B cell (primary cell): ENCODE measurements around the gene CYP26C1. TPM values are rescaled to one million over a fixed set of nuclear protein-coding genes. Genes with fewer than 3 reads are reported as not detected.

Experiments used
- ATAC-seq: fragments of 200-7000 bp; cut with Tn5 transposase; one replicate; pipeline ENCODE4 v1.10.0; 2021; ENCODE audit warnings: low read depth, mild to moderate bottlenecking, moderate number of reproducible peaks, moderate library complexity
- CTCF ChIA-PET: fragments of 350-600 bp; sonication (Branson Sonifier 250); formaldehyde crosslinking; loops from one replicate; lab custom pipeline; 2021; ENCODE audit warnings: antibody characterized with exemption, inconsistent platforms; lab: Charles Lee
- POLR2A ChIA-PET: fragments of 350-600 bp; sonication (Branson Sonifier 250); formaldehyde crosslinking; loops from one replicate; lab custom pipeline; 2021; ENCODE audit warnings: antibody characterized with exemption; lab: Charles Lee
- DNase-seq: peaks from one replicate; pipeline ENCODE4 v3.0.0; 2013
- H2AFZ ChIP-seq: 2 replicates; pipeline ENCODE4 v1.6.1; 2012; ENCODE audit warnings: mild to moderate bottlenecking, low read depth, low read length; ENCODE audit not compliant: insufficient read depth, poor library complexity, severe bottlenecking
- H3K27ac ChIP-seq, 2 donors: 1 replicate in 1 of 2; 2 replicates in 1 of 2; pipeline ENCODE4 v1.5.1; 2012 to 2013; ENCODE audit warnings: low read length in 2 of 2, mild to moderate bottlenecking in 2 of 2, moderate library complexity in 1 of 2
- H3K27me3 ChIP-seq, 4 experiments: fragments of 200-600 bp in 1 of 4; sonication (generic) in 1 of 4; replicated peaks in 1 of 4; 1 replicate in 2 of 4; 2 replicates in 2 of 4; pipeline versions ENCODE4 v1.6.1 to v1.7.0; 2013 to 2016; ENCODE audit warnings: low read length in 3 of 4, mild to moderate bottlenecking in 2 of 4, mixed read lengths in 1 of 4, moderate library complexity in 1 of 4; ENCODE audit not compliant: insufficient read depth in 4 of 4, control insufficient read depth in 3 of 4; ENCODE audit errors: control extremely low read depth in 1 of 4
- H3K36me3 ChIP-seq, 2 experiments: replicated peaks in 1 of 2; 1 replicate in 1 of 2; 2 replicates in 1 of 2; pipeline versions ENCODE4 v1.6.1 to v1.7.1; 2013; ENCODE audit warnings: low read length in 1 of 2; ENCODE audit not compliant: insufficient read depth in 2 of 2, control insufficient read depth in 1 of 2; ENCODE audit errors: control extremely low read depth in 1 of 2, extremely low read depth in 1 of 2
- H3K4me1 ChIP-seq, 2 donors: fragments of 200-600 bp in 1 of 2; sonication (generic) in 1 of 2; 1 replicate in 1 of 2; 2 replicates in 1 of 2; pipeline versions ENCODE4 v1.5.1 to v1.6.1; 2013 to 2017; ENCODE audit warnings: low read length in 2 of 2; ENCODE audit not compliant: control insufficient read depth in 2 of 2, insufficient read depth in 2 of 2
- H3K4me2 ChIP-seq: replicated peaks from 2 replicates; pipeline ENCODE3; 2012; ENCODE audit warnings: mild to moderate bottlenecking, low read depth, low read length; ENCODE audit not compliant: poor library complexity, severe bottlenecking
- H3K4me3 ChIP-seq, 5 experiments: fragments of 200-600 bp in 1 of 5; sonication (generic) in 1 of 5; 1 replicate in 3 of 5; 2 replicates in 2 of 5; pipeline versions ENCODE4 v1.5.1 to v1.7.0; 2011 to 2016; ENCODE audit warnings: low read length in 4 of 5, mild to moderate bottlenecking in 4 of 5, low read depth in 2 of 5, control low read depth in 1 of 5, moderate library complexity in 1 of 5; ENCODE audit not compliant: insufficient read depth in 1 of 5; ENCODE audit errors: control extremely low read depth in 1 of 5, extremely low read depth in 1 of 5
- H3K79me2 ChIP-seq: fragments of 200-600 bp; sonication (generic); one replicate; pipeline ENCODE4 v1.6.0; 2016; ENCODE audit warnings: low read length; ENCODE audit not compliant: control insufficient read depth, insufficient read depth
- H3K9ac ChIP-seq: fragments of 200-600 bp; sonication (generic); 2 replicates; pipeline ENCODE4 v1.6.1; 2017; ENCODE audit warnings: mild to moderate bottlenecking, low read length, moderate library complexity
- H3K9me3 ChIP-seq, 3 donors: one replicate each; pipeline versions ENCODE4 v1.6.1 to v1.7.1; 2013; ENCODE audit warnings: low read length in 2 of 3; ENCODE audit not compliant: control insufficient read depth in 2 of 3, insufficient read depth in 1 of 3; ENCODE audit errors: control extremely low read depth in 1 of 3
- H4K20me1 ChIP-seq: 2 replicates; pipeline ENCODE4 v1.6.0; 2012; ENCODE audit warnings: mild to moderate bottlenecking, low read length; ENCODE audit not compliant: insufficient read depth, control insufficient read depth, poor library complexity, severe bottlenecking
- H3K27ac Mint-ChIP-seq: one replicate; pipeline ENCODE4 v1.8.0; 2021; ENCODE audit warnings: mixed read lengths
- H3K27me3 Mint-ChIP-seq: one replicate; pipeline ENCODE4 v1.8.0; 2021; ENCODE audit warnings: mixed read lengths
- H3K4me1 Mint-ChIP-seq: one replicate; pipeline ENCODE4 v1.8.0; 2021; ENCODE audit warnings: mixed read lengths
- H3K4me3 Mint-ChIP-seq: one replicate; pipeline ENCODE4 v1.8.0; 2021; ENCODE audit warnings: mixed read lengths
- H3K9me3 Mint-ChIP-seq: one replicate; pipeline ENCODE4 v1.8.0; 2022; ENCODE audit warnings: mixed read lengths; ENCODE audit not compliant: insufficient read depth
- EZH2 ChIP-seq: IDR thresholded peaks from 2 replicates; pipeline ENCODE4 v1.6.1; 2012; ENCODE audit warnings: borderline replicate concordance, low read depth, mild to moderate bottlenecking, moderate library complexity, low read length; ENCODE audit not compliant: insufficient read depth, poor library complexity, severe bottlenecking
- WGBS: methylation state at CpG from one replicate; pipeline ENCODE4 v1.1.5; 2013; ENCODE audit warnings: missing lambda C conversion rate; ENCODE audit not compliant: insufficient coverage; 5-methylcytosine and 5-hydroxymethylcytosine counted together
- intact Hi-C: fragments of 100-400 bp; cut with micrococcal nuclease; formaldehyde crosslinking; loops from one replicate; pipeline ENCODE4 v1.10.0; 2022
- polyA plus RNA-seq: library from polyadenylated mRNA; depleted of rRNA; stranded (reverse); fragments of >200 nt; gene quantifications from 2 replicates; pipeline ENCODE4 v1.2.3, GENCODE V29; 2012
- total RNA-seq, 2 donors: library from RNA; stranded (reverse); fragments of 120-200 nt in 1 of 2; gene quantifications; 1 replicate in 1 of 2; 2 replicates in 1 of 2; pipeline versions ENCODE4 v1.2.3 to v1.2.4, GENCODE V29; 2013 to 2022
- TF ChIP-seq, protein P1 (sequence below): fragments of 200-600 bp; IDR thresholded peaks from one replicate; pipeline ENCODE4 v1.8.0; 2022; ENCODE audit warnings: antibody characterized with exemption, mild to moderate bottlenecking

Gene CYP26C1
- total and polyA plus RNA-seq, 2 donors (not counting 1 experiment from before 2014, with no cell fraction given), result 0.01 to 0.57 TPM

DNA sequence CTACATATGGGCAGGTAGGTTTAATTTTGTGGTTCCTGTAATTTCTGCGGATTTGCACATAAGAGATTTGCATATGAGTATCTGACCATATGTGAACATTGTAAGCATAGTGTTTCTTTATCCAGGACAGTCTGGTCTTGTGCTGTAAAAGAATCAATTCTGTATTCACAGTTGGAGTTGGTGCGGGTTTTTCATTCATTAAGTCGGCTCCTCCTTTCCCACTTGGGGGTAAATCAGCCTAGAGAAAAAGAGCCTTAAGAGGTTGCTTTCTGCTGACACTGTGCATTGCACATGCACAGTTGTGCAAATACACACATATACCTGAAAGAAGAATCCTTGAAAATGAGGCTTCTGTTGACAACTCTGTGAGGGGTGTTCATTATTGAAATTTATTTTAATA lies 6.1 kb upstream of the CYP26C1 start:
- Histone ChIP-seq H3K36me3 (peaks cover 3 to 11% of the 10 kb centered on the region in 2 experiments), H3K4me2 (no peak overlapping the region), H4K20me1 (no peaks in the 10 kb centered on the region), H3K79me2 (no peaks in the 10 kb centered on the region), H2AFZ (no peak overlapping the region), H3K4me1 (no peaks in the 10 kb centered on the region), H3K9me3 (no peaks in the 10 kb centered on the region), H3K9ac (no peak overlapping the region), H3K4me3 (no peak overlapping the region), H3K27ac (no peak overlapping the region), H3K27me3 (peaks cover 0 to 5% (median 0%) of the 10 kb centered on the region in 4 experiments)
- 100% methylated on average over 1 of the region's 3 CpGs for WGBS
- Mint-ChIP-seq H3K27me3 (peaks cover 6% of the 10 kb centered on the region), H3K27ac (no peak overlapping the region), H3K4me1 (no peaks in the 10 kb centered on the region), H3K4me3 (no peak overlapping the region), H3K9me3 (no peaks in the 10 kb centered on the region)
- POLR2A ChIA-PET, result no interaction called here
- TF ChIP-seq, protein P1, sequence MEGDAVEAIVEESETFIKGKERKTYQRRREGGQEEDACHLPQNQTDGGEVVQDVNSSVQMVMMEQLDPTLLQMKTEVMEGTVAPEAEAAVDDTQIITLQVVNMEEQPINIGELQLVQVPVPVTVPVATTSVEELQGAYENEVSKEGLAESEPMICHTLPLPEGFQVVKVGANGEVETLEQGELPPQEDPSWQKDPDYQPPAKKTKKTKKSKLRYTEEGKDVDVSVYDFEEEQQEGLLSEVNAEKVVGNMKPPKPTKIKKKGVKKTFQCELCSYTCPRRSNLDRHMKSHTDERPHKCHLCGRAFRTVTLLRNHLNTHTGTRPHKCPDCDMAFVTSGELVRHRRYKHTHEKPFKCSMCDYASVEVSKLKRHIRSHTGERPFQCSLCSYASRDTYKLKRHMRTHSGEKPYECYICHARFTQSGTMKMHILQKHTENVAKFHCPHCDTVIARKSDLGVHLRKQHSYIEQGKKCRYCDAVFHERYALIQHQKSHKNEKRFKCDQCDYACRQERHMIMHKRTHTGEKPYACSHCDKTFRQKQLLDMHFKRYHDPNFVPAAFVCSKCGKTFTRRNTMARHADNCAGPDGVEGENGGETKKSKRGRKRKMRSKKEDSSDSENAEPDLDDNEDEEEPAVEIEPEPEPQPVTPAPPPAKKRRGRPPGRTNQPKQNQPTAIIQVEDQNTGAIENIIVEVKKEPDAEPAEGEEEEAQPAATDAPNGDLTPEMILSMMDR, result no peak
- intact Hi-C loops, result no loop called here
- ATAC-seq (no peak), DNase-seq (no peak)
- CTCF ChIA-PET, result interaction anchor here (0.7 kb wide), 1 partner anchor 26 kb away, joined by 3 read pairs; no protein-coding TSS in a partner anchor

DNA sequence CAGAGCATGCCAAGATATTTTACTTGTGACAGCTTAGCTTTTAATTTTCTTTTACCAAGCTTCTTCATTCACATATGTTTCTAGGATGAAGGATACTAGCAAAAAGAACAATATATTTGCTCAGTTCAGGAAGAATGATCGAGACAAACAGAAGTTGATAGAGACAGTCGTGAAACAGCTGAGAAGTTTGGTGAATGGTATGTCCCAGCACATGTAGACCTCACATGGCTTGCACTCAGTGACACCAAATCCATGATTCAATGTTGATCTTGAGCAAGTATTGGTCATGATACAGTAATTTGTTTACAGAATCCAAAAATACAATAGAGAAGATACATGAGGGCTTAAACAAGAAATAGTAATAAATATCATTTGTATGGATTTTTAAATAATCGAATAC lies 2.5 kb upstream of the CYP26C1 start:
- Histone ChIP-seq H4K20me1 (peaks cover 4% of the 10 kb centered on the region), H3K79me2 (no peaks in the 10 kb centered on the region), H3K27ac (no peak overlapping the region), H3K4me2 (no peak overlapping the region), H3K9me3 (peaks cover 0 to 7% (median 0%) of the 10 kb centered on the region in 3 donors), H3K27me3 (peaks cover 0 to 15% (median 9%) of the 10 kb centered on the region in 4 experiments), H3K36me3 (peaks cover 3 to 11% of the 10 kb centered on the region in 2 experiments), H3K9ac (no peak overlapping the region), H3K4me3 (no peak overlapping the region), H2AFZ (no peak overlapping the region), H3K4me1 (peaks cover 23 to 26% of the 10 kb centered on the region in 2 donors)
- Mint-ChIP-seq H3K27me3 (peaks cover 18% of the 10 kb centered on the region), H3K27ac (no peak overlapping the region), H3K4me1 (peaks cover 18% of the 10 kb centered on the region), H3K9me3 (no peaks in the 10 kb centered on the region), H3K4me3 (no peak overlapping the region)
- ATAC-seq (no peak), DNase-seq (no peak)
- POLR2A ChIA-PET, result no interaction called here
- WGBS, result 100% methylated on average over 2 of the region's 3 CpGs
- CTCF ChIA-PET, result no interaction called here
- no peak for TF ChIP-seq EZH2
- TF ChIP-seq, protein P1, result no peak
- intact Hi-C loops, result no loop called here
